Body of pancreas (tissue), 4 donors: ENCODE measurements around the gene DHRS7B.

ENCODE experiments used
- POLR2A ChIP-seq, 3 donors: fragments of 450-650 bp; IDR thresholded peaks; one replicate each; pipeline ENCODE4 v1.6.1; 2016; ENCODE audit warnings: antibody characterized with exemption in 3 of 3, mild to moderate bottlenecking in 2 of 3
- TF ChIP-seq, protein P1 (sequence below), 7 experiments: fragments of 450-650 bp in 4 of 7; fragments of 200-600 bp in 3 of 7; sonication (generic) in 3 of 7; IDR thresholded peaks; one replicate each; pipeline ENCODE4 v1.5.1; 2016 to 2019; ENCODE audit warnings: antibody characterized with exemption in 7 of 7

DNA sequence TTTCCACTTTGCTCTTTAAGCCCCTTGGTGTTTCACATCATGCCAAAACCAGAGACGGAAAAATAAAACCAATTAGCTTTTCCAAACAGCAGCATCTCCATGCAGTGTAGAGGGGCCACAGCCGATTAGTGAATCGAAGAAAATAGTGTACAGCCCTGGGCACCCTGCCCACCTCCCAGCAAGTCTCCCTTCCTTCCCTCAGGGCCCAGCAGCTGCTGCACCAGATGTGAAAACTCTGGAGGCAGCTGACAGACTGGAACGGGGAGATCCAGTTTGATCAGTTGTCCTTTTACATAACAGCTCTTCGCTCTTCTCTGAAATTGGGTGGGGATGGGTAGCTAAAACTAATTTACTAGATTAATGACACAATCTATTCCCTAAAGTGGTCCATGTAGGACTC, 67.9 kb downstream of the DHRS7B start:
- TF ChIP-seq POLR2A (IDR thresholded peaks at IDR 0.05): no peak
- TF ChIP-seq, protein P1, sequence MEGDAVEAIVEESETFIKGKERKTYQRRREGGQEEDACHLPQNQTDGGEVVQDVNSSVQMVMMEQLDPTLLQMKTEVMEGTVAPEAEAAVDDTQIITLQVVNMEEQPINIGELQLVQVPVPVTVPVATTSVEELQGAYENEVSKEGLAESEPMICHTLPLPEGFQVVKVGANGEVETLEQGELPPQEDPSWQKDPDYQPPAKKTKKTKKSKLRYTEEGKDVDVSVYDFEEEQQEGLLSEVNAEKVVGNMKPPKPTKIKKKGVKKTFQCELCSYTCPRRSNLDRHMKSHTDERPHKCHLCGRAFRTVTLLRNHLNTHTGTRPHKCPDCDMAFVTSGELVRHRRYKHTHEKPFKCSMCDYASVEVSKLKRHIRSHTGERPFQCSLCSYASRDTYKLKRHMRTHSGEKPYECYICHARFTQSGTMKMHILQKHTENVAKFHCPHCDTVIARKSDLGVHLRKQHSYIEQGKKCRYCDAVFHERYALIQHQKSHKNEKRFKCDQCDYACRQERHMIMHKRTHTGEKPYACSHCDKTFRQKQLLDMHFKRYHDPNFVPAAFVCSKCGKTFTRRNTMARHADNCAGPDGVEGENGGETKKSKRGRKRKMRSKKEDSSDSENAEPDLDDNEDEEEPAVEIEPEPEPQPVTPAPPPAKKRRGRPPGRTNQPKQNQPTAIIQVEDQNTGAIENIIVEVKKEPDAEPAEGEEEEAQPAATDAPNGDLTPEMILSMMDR (IDR thresholded peaks at IDR 0.05): no peak
